ENCODE results near the gene DYNC1H1. TPM values are rescaled to one million over a fixed set of nuclear protein-coding genes. Genes with fewer than 3 reads are reported as not detected.
A peak's percentile ranks its signal among the peaks of the same experiment; 100 is the strongest.

The DYNC1H1 gene
- total RNA-seq, 1 donor from 2014 or later: 577 TPM

DNA sequence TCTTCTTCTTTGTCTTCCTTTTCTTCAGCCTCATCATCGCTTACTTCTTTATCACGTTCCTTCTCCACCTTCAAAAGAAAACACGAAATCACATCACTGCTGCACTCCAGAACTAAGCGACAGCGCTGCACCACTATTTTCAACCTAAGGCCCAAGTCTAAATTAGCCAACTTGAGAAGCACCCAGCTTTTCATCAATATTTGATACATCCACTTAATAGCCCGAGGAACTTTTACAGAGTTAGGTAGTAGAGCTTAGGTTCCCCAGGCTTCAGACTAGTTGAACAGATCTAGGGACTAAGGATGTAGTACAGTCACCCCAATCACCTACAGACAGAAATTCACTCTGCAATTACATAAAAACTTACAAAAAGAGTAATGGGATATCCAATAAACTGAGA lies 120.6 kb downstream of the DYNC1H1 start:
- Histone ChIP-seq H3K4me3 (peak overlapping the region; percentile 89 to 97), H3K27me3 (no peaks in the 10 kb centered on the region), H3K36me3 (peaks cover 53 to 58% of the 10 kb centered on the region in 2 donors), H3K4me1 (peaks cover 13 to 41% of the 10 kb centered on the region in 2 donors), H3K27ac (peak overlapping the region in 1 of 2 donors; percentile 1), H3K9me3 (no peaks in the 10 kb centered on the region)
- intact Hi-C loops (cut with DNase I): loop anchor here (5.0 to 10.0 kb wide), 3 partner anchors 138 to 1710 kb away; partner anchors contain the start of genes ANKRD9 and WDR25
- TF ChIP-seq, protein P1, sequence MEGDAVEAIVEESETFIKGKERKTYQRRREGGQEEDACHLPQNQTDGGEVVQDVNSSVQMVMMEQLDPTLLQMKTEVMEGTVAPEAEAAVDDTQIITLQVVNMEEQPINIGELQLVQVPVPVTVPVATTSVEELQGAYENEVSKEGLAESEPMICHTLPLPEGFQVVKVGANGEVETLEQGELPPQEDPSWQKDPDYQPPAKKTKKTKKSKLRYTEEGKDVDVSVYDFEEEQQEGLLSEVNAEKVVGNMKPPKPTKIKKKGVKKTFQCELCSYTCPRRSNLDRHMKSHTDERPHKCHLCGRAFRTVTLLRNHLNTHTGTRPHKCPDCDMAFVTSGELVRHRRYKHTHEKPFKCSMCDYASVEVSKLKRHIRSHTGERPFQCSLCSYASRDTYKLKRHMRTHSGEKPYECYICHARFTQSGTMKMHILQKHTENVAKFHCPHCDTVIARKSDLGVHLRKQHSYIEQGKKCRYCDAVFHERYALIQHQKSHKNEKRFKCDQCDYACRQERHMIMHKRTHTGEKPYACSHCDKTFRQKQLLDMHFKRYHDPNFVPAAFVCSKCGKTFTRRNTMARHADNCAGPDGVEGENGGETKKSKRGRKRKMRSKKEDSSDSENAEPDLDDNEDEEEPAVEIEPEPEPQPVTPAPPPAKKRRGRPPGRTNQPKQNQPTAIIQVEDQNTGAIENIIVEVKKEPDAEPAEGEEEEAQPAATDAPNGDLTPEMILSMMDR (IDR thresholded peaks at IDR 0.05): no peak
- DNase-seq (ENCODE audit: low spot score in 2 of 2): no peak

DNA sequence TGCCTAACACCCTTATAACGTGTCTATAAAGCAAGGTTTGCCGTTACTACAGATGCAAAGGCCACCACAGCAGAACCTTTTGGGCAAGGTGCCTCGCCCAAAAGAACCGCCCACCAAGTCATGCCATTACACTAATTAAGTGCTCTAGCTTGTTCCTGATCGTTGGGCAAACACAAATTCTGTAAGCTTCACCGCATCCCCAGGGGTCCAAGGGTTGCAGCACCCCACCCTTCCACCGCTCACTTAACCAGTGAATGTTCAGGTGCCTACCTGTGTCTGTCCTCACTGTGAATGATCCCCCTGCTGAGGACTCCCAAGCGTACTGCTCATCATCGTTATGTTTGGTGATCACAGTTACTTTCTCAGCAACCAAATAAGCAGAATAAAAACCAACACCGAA lies 121.1 kb downstream of the DYNC1H1 start:
- TF ChIP-seq, protein P1 (IDR thresholded peaks at IDR 0.05): no peak
- no peaks in the 10 kb centered on the region for H3K27me3 ChIP-seq
- no peaks in the 10 kb centered on the region for H3K9me3 ChIP-seq
- peaks cover 13 to 41% of the 10 kb centered on the region in 2 donors for H3K4me1 ChIP-seq
- H3K4me3 ChIP-seq: peak overlapping the region; percentile 89 to 97
- H3K36me3 ChIP-seq: peaks cover 49 to 52% of the 10 kb centered on the region in 2 donors
- no peak for DNase-seq (ENCODE audit: low spot score in 2 of 2)
- H3K27ac ChIP-seq: peak overlapping the region in 1 of 2 donors; percentile 100
- intact Hi-C loops (cut with DNase I): loop anchor here (5.0 to 10.0 kb wide), 3 partner anchors 138 to 1711 kb away; partner anchors contain the start of genes ANKRD9 and WDR25

DNA sequence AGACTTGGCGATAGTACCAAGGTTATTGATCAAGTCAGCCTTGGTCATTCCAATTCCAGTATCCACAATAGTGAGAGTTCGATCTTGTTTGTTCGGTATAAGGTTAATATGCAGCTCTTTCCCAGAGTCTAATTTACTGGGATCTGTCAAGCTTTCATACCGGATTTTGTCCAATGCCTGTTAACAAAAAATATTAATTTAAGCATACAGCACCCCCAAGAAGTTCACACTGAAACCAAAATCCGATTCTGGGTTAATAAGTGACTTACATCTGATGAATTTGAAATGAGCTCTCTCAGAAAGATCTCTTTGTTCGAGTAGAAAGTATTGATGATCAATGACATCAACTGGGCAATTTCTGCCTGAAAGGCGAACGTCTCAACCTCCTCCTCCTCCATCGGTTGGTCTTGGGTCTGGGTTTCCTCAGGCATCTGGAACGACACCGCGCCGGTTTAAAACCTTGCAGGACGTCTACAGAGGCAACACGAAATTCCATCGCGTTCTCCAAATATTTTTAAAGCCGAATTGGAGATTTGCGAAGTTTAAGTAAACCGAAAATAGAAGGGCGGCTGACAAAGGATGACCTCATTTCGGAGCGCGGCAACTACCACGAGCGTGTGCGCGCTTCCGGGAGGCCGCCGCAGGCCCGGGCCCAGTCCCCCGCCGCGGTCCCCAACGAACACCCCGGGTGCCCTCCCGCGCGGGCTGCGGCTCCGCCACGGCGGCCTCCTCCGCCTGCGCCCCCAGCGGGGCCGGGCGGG lies 121.8 kb downstream of the DYNC1H1 start:
- H3K27ac ChIP-seq: peak overlapping the region; percentile 98 to 100
- TF ChIP-seq, protein P1 (IDR thresholded peaks at IDR 0.05): no peak
- peaks cover 13 to 41% of the 10 kb centered on the region in 2 donors for H3K4me1 ChIP-seq
- peaks cover 42 to 46% of the 10 kb centered on the region in 2 donors for H3K36me3 ChIP-seq
- no peaks in the 10 kb centered on the region for H3K27me3 ChIP-seq
- peak overlapping the region; percentile 89 to 97 for H3K4me3 ChIP-seq
- no peaks in the 10 kb centered on the region for H3K9me3 ChIP-seq
- intact Hi-C loops (cut with DNase I): loop anchor here (2.0 to 10.0 kb wide), 7 partner anchors 121 to 1711 kb away; partner anchors contain the start of genes ANKRD9, DYNC1H1, EIF5 and PPP2R5C
- DNase-seq (ENCODE audit: low spot score in 2 of 2): peak in 1 of 2 donors; percentile 67

DNA sequence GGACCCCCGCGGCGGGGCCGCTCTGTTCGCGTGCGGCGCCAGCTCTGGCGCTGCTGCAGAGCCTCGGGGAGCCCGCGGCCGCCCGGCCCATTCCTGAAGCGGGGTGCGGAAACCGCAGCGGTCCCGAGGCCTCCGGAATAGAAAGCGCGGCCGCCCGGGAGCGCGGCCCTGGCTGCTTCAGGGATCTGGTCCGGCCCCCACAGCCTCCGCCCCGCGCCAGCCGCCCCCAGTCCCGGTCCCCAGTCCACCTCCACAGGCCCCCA lies 122.3 kb downstream of the DYNC1H1 start:
- Histone ChIP-seq H3K4me1 (peaks cover 13 to 41% of the 10 kb centered on the region in 2 donors), H3K27me3 (no peaks in the 10 kb centered on the region), H3K9me3 (no peaks in the 10 kb centered on the region), H3K27ac (peak overlapping the region; percentile 98 to 100), H3K36me3 (peaks cover 37 to 41% of the 10 kb centered on the region in 2 donors), H3K4me3 (peak overlapping the region; percentile 89 to 97)
- TF ChIP-seq, protein P1 (IDR thresholded peaks at IDR 0.05): peak in 1 of 3 experiments; percentile 3
- no peak for DNase-seq (ENCODE audit: low spot score in 2 of 2)
- intact Hi-C loops (cut with DNase I): loop anchor here (2.0 to 10.0 kb wide), 7 partner anchors 122 to 1712 kb away; partner anchors contain the start of genes ANKRD9, DYNC1H1, EIF5 and PPP2R5C

- Histone ChIP-seq H3K9me3 (no peaks in the 10 kb centered on the region), H3K4me1 (peaks cover 13 to 37% of the 10 kb centered on the region in 2 donors), H3K27me3 (no peaks in the 10 kb centered on the region), H3K4me3 (peak within 1 kb of the TSS; percentile 89 to 97), H3K27ac (peak within 1 kb of the TSS; percentile 98 to 100), H3K36me3 (peaks cover 32 to 36% of the 10 kb centered on the region in 2 donors)
- peak; percentile 75 to 96 for DNase-seq (ENCODE audit: low spot score in 2 of 2)
- intact Hi-C loops (cut with DNase I): loop anchor here (1.0 to 10.0 kb wide), 8 partner anchors 52 to 1712 kb away; partner anchors contain the start of genes ANKRD9, DYNC1H1, EIF5 and PPP2R5C
- TF ChIP-seq, protein P1 (IDR thresholded peaks at IDR 0.05): peak in 2 of 3 experiments; percentile 19 to 29
Measured at GRCh38 chr14:102086972-102087761, 122.8 kb downstream of the DYNC1H1 start, which contains the start of gene HSP90AA1. TSS of gene HSP90AA1 (minus strand) at chr14:102087044. CDS start at chr14:102086378, 666 bp downstream.
